Ovary (tissue), 9 donors: ENCODE results near the gene FSTL5. TPM values are rescaled to one million over a fixed set of nuclear protein-coding genes. Genes with fewer than 3 reads are reported as not detected.

Source experiments
- DNase-seq, 5 donors: peaks; one replicate each; pipeline ENCODE4 v3.0.0-alpha.2; 2019 to 2020
- H3K27ac ChIP-seq, 2 donors: fragments of 200-600 bp; one replicate each; pipeline versions ENCODE4 v1.5.1 to v1.8.0; 2019 to 2022
- H3K27me3 ChIP-seq: fragments of 200-600 bp; one replicate; pipeline ENCODE4 v1.8.0; 2022
- H3K36me3 ChIP-seq: fragments of 200-600 bp; sonication (generic); one replicate; pipeline ENCODE4 v1.5.1; 2019
- H3K4me1 ChIP-seq: one replicate; pipeline ENCODE4 v1.8.1; 2013; ENCODE audit warnings: mild to moderate bottlenecking, moderate library complexity; ENCODE audit not compliant: insufficient read depth
- H3K4me3 ChIP-seq: fragments of 200-600 bp; sonication (generic); one replicate; pipeline ENCODE4 v1.5.1; 2017
- H3K9me3 ChIP-seq, 2 donors: fragments of 200-600 bp in 1 of 2; sonication (generic) in 1 of 2; one replicate each; pipeline versions ENCODE4 v1.5.1 to v1.8.1; 2013 to 2019; ENCODE audit warnings: mild to moderate bottlenecking in 1 of 2, moderate library complexity in 1 of 2
- CTCF ChIP-seq, 3 donors: fragments of 450-650 bp in 2 of 3; fragments of 200-600 bp in 1 of 3; IDR thresholded peaks; one replicate each; pipeline versions ENCODE4 v1.5.1 to v1.8.0; 2016 to 2022; ENCODE audit warnings: antibody characterized with exemption in 3 of 3, mild to moderate bottlenecking in 1 of 3
- EP300 ChIP-seq: sonication (generic); formaldehyde crosslinking; IDR thresholded peaks from one replicate; pipeline ENCODE4 v1.6.1; 2017; ENCODE audit warnings: antibody characterized with exemption
- POLR2A ChIP-seq: fragments of 450-650 bp; IDR thresholded peaks from one replicate; pipeline ENCODE4 v1.6.1; 2017; ENCODE audit warnings: antibody characterized with exemption, mild to moderate bottlenecking, moderate library complexity
- WGBS, 3 donors: extraction: QIAGEN DNeasy Blood & Tissue Kit in 1 of 3; methylation state at CpG; one replicate each; pipeline versions ENCODE4 v1.1.5 to v1.1.7; 2013 to 2017; 5-methylcytosine and 5-hydroxymethylcytosine counted together
- intact Hi-C, 4 donors: fragments of 100-400 bp; cut with DNase I; formaldehyde crosslinking; loops; one replicate each; pipeline versions ENCODE4 v1.11.0 to v1.15.1; 2022 to 2023
- polyA plus RNA-seq, 2 donors: library from polyadenylated mRNA; stranded (reverse); fragments of 200-250 nt in 1 of 2; fragments of 350-450 nt in 1 of 2; fragmentation: Illumina TruSeq in 1 of 2; extraction: RNeasy Lipid Tissue Mini Kit (QIAGEN cat#74804) in 1 of 2; gene quantifications; one replicate each; pipeline ENCODE4 v1.2.3, GENCODE V29; 2013 to 2014
- total RNA-seq, 7 donors: library from RNA; depleted of rRNA in 2 of 7; stranded (reverse); fragments of >200 nt in 2 of 7; fragmentation: NEBNext Ultra II Directional in 3 of 7; extraction: Animal tissue kit (Norgen Biotek cat#: 25700) in 3 of 7; gene quantifications; one replicate each; pipeline versions ENCODE4 v1.1.0 to v1.2.4, GENCODE V29; 2016 to 2023
- donor health status: DM: no; HTN: no; CAD: no; lungs with moderate emphysema.
- donor health status: DM: no; HTN: no; CAD: no.
- donor health status: Bipolar disorder and iron deficiency.
- donor health status: DM: yes; HTN: yes; CAD: no.
- donor health status: DM: no; HTN: no; CAD: no.
- donor health status: DM: yes; HTN: yes; CAD: no.

The FSTL5 gene
- total and polyA plus RNA-seq, 9 donors: 0.05 TPM; not detected in 8

- Histone ChIP-seq H3K9me3 (no peaks in the 10 kb centered on the region), H3K36me3 (no peaks in the 10 kb centered on the region), H3K27me3 (no peaks in the 10 kb centered on the region), H3K4me1 (no peaks in the 10 kb centered on the region), H3K27ac (no peak overlapping the region), H3K4me3 (no peak overlapping the region)
- WGBS, 3 donors: 64 to 76% (median 64%) methylated on average over 1 of the region's 1 CpG
- intact Hi-C loops: no loop called here
- DNase-seq: no peak
- no peak for TF ChIP-seq EP300
- TF ChIP-seq POLR2A: no peak
- no peak for TF ChIP-seq CTCF (IDR thresholded peaks at IDR 0.05)
These were observed 677.3 kb downstream of the FSTL5 start for GRCh38 chr4:161486461-161486860.

- no peaks in the 10 kb centered on the region for H3K4me1 ChIP-seq
- TF ChIP-seq POLR2A (no peak), CTCF (IDR thresholded peaks at IDR 0.05) (no peak), EP300 (no peak)
- intact Hi-C loops: loop anchor here in 1 of 4 donors (5.0 kb wide), 1 partner anchor 116 kb away; no protein-coding TSS in a partner anchor
- H3K27ac ChIP-seq: no peak overlapping the region
- no peaks in the 10 kb centered on the region for H3K9me3 ChIP-seq
- H3K36me3 ChIP-seq: no peaks in the 10 kb centered on the region
- 27 to 45% (median 37%) methylated on average over 4 of the region's 4 CpGs for WGBS, 3 donors
- H3K4me3 ChIP-seq: no peak overlapping the region
- H3K27me3 ChIP-seq: no peaks in the 10 kb centered on the region
- DNase-seq: no peak
These were observed 697.5 kb downstream of the FSTL5 start for GRCh38 chr4:161466316-161466715.

GRCh38 chr4:161463436-161463835 lies 700.4 kb downstream of the FSTL5 start:
- no peak for TF ChIP-seq EP300
- no peak for TF ChIP-seq CTCF (IDR thresholded peaks at IDR 0.05)
- TF ChIP-seq POLR2A: no peak
- intact Hi-C loops: no loop called here
- H3K4me1 ChIP-seq: no peaks in the 10 kb centered on the region
- H3K27me3 ChIP-seq: no peaks in the 10 kb centered on the region
- H3K9me3 ChIP-seq: no peaks in the 10 kb centered on the region
- no peak overlapping the region for H3K4me3 ChIP-seq
- no peak overlapping the region for H3K27ac ChIP-seq
- no peaks in the 10 kb centered on the region for H3K36me3 ChIP-seq
- 63 to 77% (median 71%) methylated on average over 2 of the region's 2 CpGs for WGBS, 3 donors
- no peak for DNase-seq

GRCh38 chr4:161457906-161458305 lies 705.9 kb downstream of the FSTL5 start:
- Histone ChIP-seq H3K4me1 (no peaks in the 10 kb centered on the region), H3K36me3 (no peaks in the 10 kb centered on the region), H3K27me3 (no peaks in the 10 kb centered on the region), H3K27ac (no peak overlapping the region), H3K9me3 (no peaks in the 10 kb centered on the region), H3K4me3 (no peak overlapping the region)
- TF ChIP-seq EP300: no peak
- TF ChIP-seq CTCF (IDR thresholded peaks at IDR 0.05): no peak
- no peak for TF ChIP-seq POLR2A
- 89 to 93% (median 91%) methylated on average over 3 of the region's 3 CpGs for WGBS, 3 donors
- DNase-seq: no peak
- intact Hi-C loops: no loop called here

GRCh38 chr4:161457311-161457710 lies 706.5 kb downstream of the FSTL5 start:
- Histone ChIP-seq H3K9me3 (no peaks in the 10 kb centered on the region), H3K36me3 (no peaks in the 10 kb centered on the region), H3K4me3 (no peak overlapping the region), H3K4me1 (no peaks in the 10 kb centered on the region), H3K27ac (no peak overlapping the region), H3K27me3 (no peaks in the 10 kb centered on the region)
- WGBS, 3 donors: 5 to 31% (median 20%) methylated on average over 1 of the region's 1 CpG
- TF ChIP-seq EP300: no peak
- TF ChIP-seq POLR2A: no peak
- no peak for TF ChIP-seq CTCF (IDR thresholded peaks at IDR 0.05)
- intact Hi-C loops: no loop called here
- DNase-seq: no peak
